DND-41 (cell line): ENCODE data around the gene CRELD1.

Experiments
- CTCF ChIP-seq: IDR thresholded peaks from 2 replicates; pipeline ENCODE4 v1.5.1; 2012; ENCODE audit warnings: borderline replicate concordance, low read length, moderate library complexity, mild to moderate bottlenecking; ENCODE audit not compliant: poor library complexity, severe bottlenecking; ENCODE audit errors: extremely low read depth
- EZH2 ChIP-seq: IDR thresholded peaks from 3 replicates; pipeline ENCODE4 v1.6.1; 2012; ENCODE audit warnings: borderline replicate concordance, low read depth, mild to moderate bottlenecking, moderate library complexity, low read length, inconsistent platforms; ENCODE audit not compliant: severe bottlenecking

GRCh38 chr3:9955067-9955502 lies 21.5 kb downstream of the CRELD1 start:
- TF ChIP-seq CTCF: no peak
- TF ChIP-seq EZH2: no peak
